ENCODE results near the gene KIF19.

KIF19 gene

DNA sequence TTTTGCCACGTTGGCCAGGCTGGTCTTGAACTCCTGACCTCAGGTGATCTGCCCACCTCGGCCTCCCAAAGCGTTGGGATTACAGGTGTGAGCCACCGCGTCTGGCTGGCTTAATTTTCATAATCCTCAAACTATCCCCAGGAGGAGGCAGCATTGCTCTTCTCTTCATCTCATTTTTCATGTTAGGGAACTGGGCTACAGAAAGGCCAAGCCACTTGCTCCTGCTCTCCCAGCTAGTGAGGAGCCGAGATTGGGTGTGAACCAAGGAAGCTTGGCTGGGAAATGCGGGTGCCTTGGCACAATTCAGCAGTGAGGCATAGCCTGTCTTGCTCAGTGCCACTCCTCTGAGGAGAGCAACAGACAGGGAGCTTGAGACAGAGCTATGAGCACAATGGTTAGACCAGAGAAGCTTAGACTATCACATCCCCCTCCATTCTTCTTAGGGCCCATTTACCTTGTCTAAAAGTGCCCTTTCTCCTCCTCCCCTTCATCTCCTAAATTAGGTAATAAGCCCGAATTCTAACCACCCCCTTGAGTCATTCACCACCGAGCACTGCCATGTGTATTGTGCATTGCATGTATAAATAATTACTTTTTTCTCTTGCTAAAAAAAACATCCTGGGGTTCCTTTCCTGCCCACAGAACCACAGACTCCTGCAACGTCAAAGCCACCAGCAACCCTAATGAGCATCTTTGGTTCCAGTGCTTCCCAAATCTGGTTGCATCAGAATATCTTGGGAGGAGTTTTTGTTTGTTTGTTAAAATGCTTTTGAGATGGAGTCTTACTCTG, 20.0 kb upstream of the KIF19 start:
- DNase-seq = no peak

DNA sequence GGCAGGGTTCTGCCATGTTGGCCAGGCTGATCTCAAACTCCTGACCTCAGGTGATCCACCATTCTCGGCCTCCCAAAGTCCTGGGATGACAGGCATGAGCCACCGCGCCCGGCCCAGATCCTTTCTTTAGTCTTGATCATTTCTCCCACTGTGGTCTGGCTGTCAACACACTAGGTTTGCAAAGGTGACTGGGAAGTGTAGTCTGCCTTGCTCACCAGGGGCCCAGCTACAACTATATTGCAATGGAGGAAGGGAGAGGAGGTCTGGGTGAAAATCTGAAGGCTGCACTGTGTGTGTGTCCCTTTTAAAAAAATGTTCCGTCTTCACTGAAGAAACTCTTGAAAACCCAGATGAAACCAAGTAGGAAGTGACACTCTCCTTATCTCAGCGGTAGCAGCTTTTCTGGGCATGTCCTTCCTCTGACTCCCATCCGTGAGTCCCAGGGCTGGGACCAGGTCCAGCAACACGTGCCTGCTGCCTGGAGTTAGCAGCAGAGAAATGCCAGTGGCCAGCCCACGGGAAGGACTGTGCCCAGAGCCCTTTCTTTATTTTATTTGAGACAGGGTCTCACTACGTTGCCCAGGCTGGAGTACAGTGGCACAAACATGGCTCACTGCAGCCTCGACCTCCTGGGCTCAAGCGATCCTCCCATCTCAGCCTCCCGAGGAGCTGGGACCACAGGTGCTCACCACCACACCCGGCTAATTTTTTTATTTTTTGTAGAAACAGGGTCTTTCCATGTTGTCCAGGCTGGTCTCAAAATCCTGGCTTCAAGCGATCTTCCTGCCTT, 17.8 kb upstream of the KIF19 start:
- DNase-seq = peak in 3 of 4 experiments; percentile 22 to 36 (median 23)

DNA sequence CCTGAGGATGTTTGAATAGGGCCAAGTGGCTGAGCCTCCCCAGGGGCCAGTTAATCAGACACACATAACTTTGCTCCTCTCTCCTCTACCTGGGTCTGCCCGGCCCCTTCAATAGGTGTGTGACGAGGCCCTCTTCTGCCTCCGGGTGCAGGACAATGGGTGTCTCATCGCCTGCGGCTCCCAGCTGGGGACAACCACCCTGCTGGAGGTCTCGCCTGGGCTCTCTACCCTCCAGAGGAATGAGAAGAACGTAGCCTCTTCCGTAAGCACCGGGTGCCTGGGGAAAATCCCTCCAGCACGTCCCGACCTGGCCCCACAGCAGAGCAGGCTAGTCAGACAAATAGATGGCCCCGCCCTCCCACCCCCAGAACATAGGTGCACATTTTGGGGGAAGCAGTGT, 16.1 kb upstream of the KIF19 start:
- DNase-seq = no peak

DNA sequence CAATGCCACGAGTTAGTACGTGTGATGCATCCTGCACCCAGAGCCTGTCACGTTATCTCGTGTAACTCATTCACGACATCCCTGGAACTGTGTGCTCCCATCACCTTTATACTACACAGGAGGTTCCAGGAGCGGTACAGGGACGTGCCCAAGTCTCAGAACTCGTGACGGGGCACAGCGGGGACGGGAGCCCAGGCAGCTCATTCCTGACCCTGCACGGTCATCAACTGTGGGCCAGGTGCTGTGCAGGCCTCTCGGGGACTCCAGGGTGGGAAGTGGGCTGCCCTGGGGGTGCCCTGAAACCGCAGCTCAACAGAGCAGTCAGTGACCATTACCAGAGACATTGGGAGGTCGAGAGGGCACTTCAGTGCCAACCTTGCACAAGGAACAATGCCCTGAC, 11.1 kb upstream of the KIF19 start:
- no peak for DNase-seq

DNA sequence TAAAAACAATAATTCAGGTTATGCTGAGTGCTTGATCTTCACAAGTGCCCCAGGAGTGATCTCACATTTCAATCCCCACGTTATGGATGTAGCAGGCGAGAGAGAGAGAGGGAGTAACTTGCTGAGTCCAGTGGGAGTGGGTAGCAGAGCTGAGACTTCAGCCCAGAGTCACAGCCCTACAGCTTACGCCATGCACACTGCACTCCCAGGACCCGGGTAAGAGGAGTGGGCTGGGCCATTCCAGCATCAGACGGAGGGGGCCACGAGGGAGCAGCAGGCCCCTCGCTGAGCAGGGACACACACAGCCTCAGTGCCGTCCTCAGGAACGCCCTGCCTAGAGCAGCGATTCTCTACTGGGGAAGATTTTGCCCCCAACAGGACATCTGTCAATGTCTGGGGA, 9.8 kb upstream of the KIF19 start:
- DNase-seq = no peak

GRCh38 chr17:74317071-74317470, 9.0 kb upstream of the KIF19 start:
- DNase-seq = no peak

DNA sequence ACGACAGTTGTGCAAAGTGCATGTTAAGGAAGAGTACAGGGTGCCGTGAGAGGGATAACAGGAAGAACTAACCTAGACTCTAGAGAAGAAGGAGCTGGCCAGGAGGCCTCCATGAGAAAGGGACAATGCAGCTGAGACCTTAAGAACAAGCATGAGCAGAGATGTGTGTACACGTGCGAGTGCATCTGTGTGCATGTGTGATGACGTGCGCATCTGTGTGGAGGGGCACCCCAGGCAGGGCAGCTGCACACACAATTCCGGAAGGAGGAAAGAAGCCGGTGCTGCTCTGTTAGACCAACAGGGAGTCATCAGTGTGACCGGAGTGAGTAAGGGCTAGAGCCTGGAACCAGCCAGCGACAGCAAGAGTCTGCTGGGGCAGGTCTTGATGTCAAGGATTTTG, 7.6 kb upstream of the KIF19 start:
- DNase-seq = no peak

DNA sequence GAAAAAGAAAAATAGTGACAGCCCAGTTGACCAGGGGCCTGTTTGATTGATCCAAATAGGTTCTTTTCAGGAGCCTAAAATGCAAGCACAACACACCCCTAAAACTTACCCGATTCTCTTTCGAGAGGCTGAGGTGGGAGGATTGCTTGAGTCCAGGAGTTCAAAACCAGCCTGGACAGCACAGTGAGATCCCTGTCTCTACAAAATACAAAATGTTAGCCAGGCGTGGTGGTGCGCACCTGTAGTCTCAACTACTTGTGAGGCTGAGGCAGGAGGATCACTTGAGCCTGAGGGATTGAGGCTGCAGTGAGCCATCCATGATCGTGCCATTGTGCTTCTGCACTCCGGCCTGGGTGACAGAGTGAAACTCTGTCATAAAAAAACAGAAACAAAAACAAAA, 1.5 kb upstream of the KIF19 start:
- no peak for DNase-seq

DNA sequence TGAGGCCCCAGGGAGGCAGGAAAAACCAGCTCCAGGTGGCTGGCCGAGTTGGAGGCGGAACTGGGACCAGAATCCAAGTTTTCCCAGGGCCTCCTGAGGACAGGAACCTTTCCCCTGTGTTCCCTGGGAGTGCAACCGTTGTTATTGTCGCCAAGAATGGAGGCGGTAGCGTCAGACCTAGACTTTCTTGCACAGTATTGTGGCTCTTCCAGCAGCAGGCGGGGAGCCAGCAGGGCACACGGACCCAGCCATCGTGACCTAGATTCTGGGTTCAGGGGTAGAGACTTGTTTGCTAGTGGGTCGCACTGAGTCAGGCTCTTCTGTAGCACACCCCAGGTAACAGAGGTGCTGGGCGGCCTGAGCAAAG, 667 bp upstream of the KIF19 start:
- no peak for DNase-seq

- DNase-seq = no peak
Measured at GRCh38 chr17:74326506-74326905, 480 bp downstream of the KIF19 start.

GRCh38 chr17:74328487-74328886, 2.5 kb downstream of the KIF19 start:
- DNase-seq = no peak

GRCh38 chr17:74329378-74329777, 3.4 kb downstream of the KIF19 start:
- DNase-seq = no peak

DNA sequence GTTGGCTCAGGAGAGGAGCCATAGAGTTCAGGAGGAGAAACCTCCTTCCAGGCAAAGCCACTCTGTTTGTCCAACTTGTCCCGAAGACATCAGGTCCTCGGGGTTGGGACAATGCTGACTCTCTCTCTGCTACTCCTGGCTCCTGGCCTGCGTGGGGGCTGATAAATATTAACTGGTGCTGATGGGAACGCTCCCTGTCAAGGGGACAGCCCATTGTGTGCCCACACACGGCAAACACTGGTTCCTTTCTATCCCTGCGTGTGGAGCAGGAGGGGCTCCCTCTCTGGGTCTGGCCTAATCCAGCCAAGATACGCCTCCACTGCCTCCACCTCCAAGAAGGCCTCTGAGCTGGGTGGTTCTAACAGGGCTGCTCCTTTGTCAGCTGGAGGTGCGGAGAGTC, 4.4 kb downstream of the KIF19 start:
- no peak for DNase-seq

- no peak for DNase-seq
Measured at GRCh38 chr17:74332017-74332650, 6.1 kb downstream of the KIF19 start.

GRCh38 chr17:74332763-74333283, 6.8 kb downstream of the KIF19 start:
- no peak for DNase-seq

GRCh38 chr17:74334393-74335039, 8.5 kb downstream of the KIF19 start:
- DNase-seq = no peak

GRCh38 chr17:74335529-74336062, 9.6 kb downstream of the KIF19 start:
- no peak for DNase-seq

DNA sequence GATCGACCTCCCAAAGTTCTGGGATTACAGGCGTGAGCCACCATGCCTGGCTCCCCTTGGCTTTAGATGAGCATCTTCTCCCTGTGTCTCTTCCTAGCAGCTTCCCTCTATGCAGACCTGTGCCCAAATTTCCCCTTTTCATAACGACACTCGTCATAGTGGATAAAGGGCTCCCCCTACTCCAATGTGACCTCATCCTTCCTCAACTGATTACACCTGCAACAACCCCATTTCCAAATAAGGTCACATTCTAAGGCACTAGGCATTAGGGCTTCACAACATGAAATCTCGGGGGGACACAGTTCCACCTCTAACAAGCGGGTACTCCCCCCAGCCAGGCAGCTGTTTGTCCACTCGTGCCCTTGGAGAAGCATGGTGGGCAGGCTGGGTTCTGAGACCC, 10.3 kb downstream of the KIF19 start:
- DNase-seq = no peak

DNA sequence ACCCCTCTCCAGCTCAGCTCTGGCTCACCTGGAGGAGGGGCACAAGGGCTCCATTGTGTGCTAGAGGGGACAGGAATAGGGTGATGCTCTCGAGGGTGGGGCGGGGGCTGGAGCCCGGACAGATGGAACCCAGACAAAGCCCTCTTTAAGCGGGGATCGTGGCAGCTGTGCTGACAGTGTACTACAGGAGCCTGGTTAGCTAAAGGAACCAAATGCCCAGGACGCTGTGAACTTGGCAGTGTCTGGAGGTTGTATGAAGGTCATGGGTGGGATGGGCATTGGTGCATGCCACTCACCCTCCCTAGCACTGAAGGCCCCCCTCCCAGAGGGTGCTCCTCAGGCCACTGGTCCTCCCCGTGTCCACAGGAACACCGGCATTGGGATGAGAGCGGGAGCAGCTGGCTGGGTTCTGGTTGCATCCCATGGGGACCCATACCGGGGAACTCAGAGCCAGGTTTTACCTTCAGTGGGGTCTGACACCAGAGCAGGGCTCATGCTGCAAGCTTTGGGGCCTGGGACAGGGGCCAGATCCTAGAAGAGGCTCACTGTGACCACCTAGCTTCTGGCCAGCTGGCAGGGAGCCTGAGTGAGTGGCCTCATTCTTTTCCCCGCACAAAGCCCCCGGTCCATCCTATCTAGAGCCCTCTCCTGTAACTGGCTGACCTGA, 11.9 kb downstream of the KIF19 start:
- no peak for DNase-seq

GRCh38 chr17:74339537-74340195, 13.6 kb downstream of the KIF19 start:
- DNase-seq = no peak

- DNase-seq = no peak
Measured at GRCh38 chr17:74340470-74341023, 14.5 kb downstream of the KIF19 start.

Data from suppressor macrophage (primary cell).